HCT116 (cell line): ENCODE data around the gene FAM13A. TPM values are rescaled to one million over a fixed set of nuclear protein-coding genes. Genes with fewer than 3 reads are reported as not detected.
A peak's percentile ranks its signal among the peaks of the same experiment; 100 is the strongest.
"Not testable (repeated sequence)": the region's sequence is repeated elsewhere in the genome, so short reads cannot be mapped to it uniquely, and the experiment has no call there.

Experiments
- ATAC-seq: fragments of 200-7000 bp; cut with Tn5 transposase; 2 replicates; pipeline ENCODE4 v1.9.1; 2020; ENCODE audit warnings: mild to moderate bottlenecking, moderate library complexity
- BruUV-seq: library from RNA; stranded (reverse); fragments of 400-500 nt; replicated peaks from 2 replicates; lab custom pipeline; 2021; lab: Mats Ljungman, UMichigan
- CTCF ChIA-PET: fragments of 300-600 bp; sonication (Branson Sonifier 250); formaldehyde crosslinking; loops from one replicate; lab custom pipeline; 2021; ENCODE audit warnings: antibody characterized with exemption; lab: Charles Lee
- POLR2A ChIA-PET: fragments of 300-600, 350-600 bp; sonication (Branson Sonifier 250); formaldehyde crosslinking; loops from one replicate; lab custom pipeline; 2021; ENCODE audit warnings: antibody characterized with exemption; lab: Charles Lee
- RAD21 ChIA-PET, 2 experiments: fragments of 300-600 bp; sonication (Branson Sonifier 250); formaldehyde crosslinking; loops; one replicate each; lab custom pipeline; 2023; ENCODE audit warnings: low total read pairs in 2 of 2; ENCODE audit not compliant: uncharacterized antibody in 2 of 2, unreplicated experiment in 2 of 2, low non-redundant PET in 1 of 2; lab: Charles Lee
- DNase-seq: peaks from one replicate; pipeline ENCODE4 v3.0.0-alpha.2; 2010; ENCODE audit warnings: low read depth, low spot score
- H2AFZ ChIP-seq: fragments of 200-600 bp; shearing (Covaris generic), sonication (generic); 2 replicates; pipeline ENCODE4 v1.6.1; 2017; ENCODE audit warnings: low read depth, mixed run types, mixed read lengths, antibody characterized with exemption, low read length; ENCODE audit not compliant: poor library complexity, severe bottlenecking
- H3K27ac ChIP-seq: 2 replicates; pipeline ENCODE4 v1.5.1; 2012; ENCODE audit warnings: low read depth, low read length
- H3K27me3 ChIP-seq: fragments of 200-600 bp; sonication (generic); 2 replicates; pipeline ENCODE4 v1.6.1; 2016; ENCODE audit warnings: mixed run types, low read length, mixed read lengths; ENCODE audit not compliant: insufficient read depth
- H3K36me3 ChIP-seq, 2 experiments: fragments of 200-500 bp in 1 of 2; fragments of 200-600 bp in 1 of 2; sonication (Bioruptor generic) in 1 of 2; sonication (generic) in 1 of 2; 2 replicates each; pipeline versions ENCODE4 v1.5.1 to v1.6.1; 2014 to 2016; ENCODE audit warnings: low read length in 2 of 2, inconsistent platforms in 1 of 2, mixed read lengths in 1 of 2, mixed run types in 1 of 2; ENCODE audit not compliant: insufficient read depth in 2 of 2, control insufficient read depth in 1 of 2
- H3K4me1 ChIP-seq, 2 experiments: fragments of 200-600 bp in 1 of 2; sonication (generic) in 1 of 2; 2 replicates each; pipeline versions ENCODE4 v1.5.1 to v1.6.1; 2012 to 2017; ENCODE audit warnings: low read length in 2 of 2, inconsistent platforms in 1 of 2, mild to moderate bottlenecking in 1 of 2, mixed read lengths in 1 of 2, mixed run types in 1 of 2, moderate library complexity in 1 of 2; ENCODE audit not compliant: insufficient read depth in 2 of 2, control insufficient read depth in 1 of 2
- H3K4me2 ChIP-seq: fragments of 200-600 bp; sonication (generic); 2 replicates; pipeline ENCODE4 v1.6.1; 2017; ENCODE audit warnings: mixed run types, low read length, mixed read lengths
- H3K4me3 ChIP-seq, 2 experiments: fragments of 200-600 bp in 1 of 2; sonication (generic) in 1 of 2; replicated peaks in 1 of 2; 2 replicates each; pipeline ENCODE4 v1.5.1; 2011 to 2016; ENCODE audit warnings: low read length in 2 of 2, control low read depth in 1 of 2, low read depth in 1 of 2, mild to moderate bottlenecking in 1 of 2, mixed read lengths in 1 of 2, mixed run types in 1 of 2
- H3K79me2 ChIP-seq: fragments of 200-600 bp; sonication (generic); 2 replicates; pipeline ENCODE4 v1.6.1; 2017; ENCODE audit warnings: mild to moderate bottlenecking, mixed run types, low read length, moderate library complexity, mixed read lengths; ENCODE audit not compliant: insufficient read depth
- H3K9ac ChIP-seq: fragments of 200-600 bp; sonication (generic); 2 replicates; pipeline ENCODE4 v1.6.1; 2016; ENCODE audit warnings: low read length, mixed read lengths
- H3K9me2 ChIP-seq: fragments of 200-600 bp; sonication (generic), shearing (Covaris generic); 2 replicates; pipeline ENCODE4 v1.6.1; 2017; ENCODE audit warnings: mixed run types, mild to moderate bottlenecking, moderate library complexity; ENCODE audit not compliant: insufficient read depth
- H3K9me3 ChIP-seq, 2 experiments: fragments of 200-500 bp in 1 of 2; fragments of 200-600 bp in 1 of 2; sonication (Bioruptor generic) in 1 of 2; sonication (generic) in 1 of 2; 2 replicates each; pipeline ENCODE4 v1.6.1; 2014 to 2017; ENCODE audit warnings: low read length in 2 of 2, mixed read lengths in 2 of 2, inconsistent platforms in 1 of 2, low read depth in 1 of 2, mild to moderate bottlenecking in 1 of 2, mixed run types in 1 of 2, moderate library complexity in 1 of 2; ENCODE audit not compliant: control insufficient read depth in 1 of 2, insufficient read depth in 1 of 2
- H4K20me1 ChIP-seq: fragments of 200-600 bp; sonication (generic), shearing (Covaris generic); 2 replicates; pipeline ENCODE4 v1.6.1; 2017; ENCODE audit warnings: mixed run types, mild to moderate bottlenecking, moderate library complexity; ENCODE audit not compliant: insufficient read depth
- CEBPB ChIP-seq: IDR thresholded peaks from 2 replicates; pipeline ENCODE4 v1.6.1; 2012; ENCODE audit warnings: low read depth
- EZH2 ChIP-seq: fragments of 200-600 bp; sonication (generic); IDR thresholded peaks from 2 replicates; pipeline ENCODE4 v1.6.1; 2017; ENCODE audit warnings: antibody characterized with exemption, mixed run types
- JUND ChIP-seq: IDR thresholded peaks from 2 replicates; pipeline ENCODE4 v1.6.1; 2012
- RAD21 ChIP-seq: IDR thresholded peaks from 2 replicates; pipeline ENCODE4 v1.6.1; 2012; ENCODE audit warnings: low read depth, mild to moderate bottlenecking
- SIN3A ChIP-seq: IDR thresholded peaks from 2 replicates; pipeline ENCODE4 v1.6.1; 2012; ENCODE audit warnings: low read depth
- TCF7L2 ChIP-seq: IDR thresholded peaks from 2 replicates; pipeline ENCODE4 v1.7.0; 2011; ENCODE audit warnings: borderline replicate concordance, inconsistent platforms; ENCODE audit not compliant: insufficient read depth, insufficient read length; ENCODE audit errors: extremely low read depth
- ZNF274 ChIP-seq: fragments of 200-500 bp; sonication (Bioruptor generic); IDR thresholded peaks from 2 replicates; pipeline ENCODE4 v1.6.1; 2014; ENCODE audit warnings: mild to moderate bottlenecking, low read depth, low read length, inconsistent platforms
- intact Hi-C: fragments of 100-400 bp; cut with micrococcal nuclease; formaldehyde crosslinking; loops from 2 replicates; pipeline ENCODE4 v1.10.0; 2022
- total RNA-seq: library from RNA; stranded (reverse); gene quantifications from one replicate; pipeline ENCODE4 v1.2.1, GENCODE V29; 2021; ENCODE audit not compliant: unreplicated experiment
- TF ChIP-seq, protein P1 (sequence below): IDR thresholded peaks from 2 replicates; pipeline ENCODE4 v1.6.1; 2012; ENCODE audit warnings: low read depth

FAM13A gene
- total RNA-seq, 1 experiment from 2014 or later = 17.2 TPM

DNA sequence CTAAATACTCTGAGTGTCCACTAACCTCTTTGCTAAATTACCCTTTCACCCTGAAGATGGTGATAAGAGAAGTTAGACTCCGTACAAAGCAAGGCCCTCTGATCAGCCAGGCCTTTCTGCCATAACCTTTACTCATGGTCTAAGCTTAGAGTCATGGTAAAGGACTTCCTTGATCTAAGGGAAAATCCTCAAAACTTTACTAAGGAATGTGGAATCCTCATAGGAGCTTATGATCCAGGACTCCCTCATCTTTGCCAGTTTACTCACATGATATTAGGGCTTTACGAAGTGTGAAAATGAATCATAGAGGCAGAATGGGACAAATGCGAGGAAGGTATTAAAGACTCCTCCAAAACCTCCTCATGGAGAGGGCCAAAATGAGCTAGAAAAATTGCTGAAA is 7.9 kb upstream of the FAM13A start:
- Histone ChIP-seq H4K20me1 (no peaks in the 10 kb centered on the region), H3K9ac (no peak overlapping the region), H3K4me1 (no peaks in the 10 kb centered on the region), H3K27ac (no peak overlapping the region), H3K9me2 (no peaks in the 10 kb centered on the region), H3K4me3 (no peak overlapping the region), H2AFZ (no peak overlapping the region), H3K27me3 (no peaks in the 10 kb centered on the region), H3K4me2 (no peak overlapping the region), H3K36me3 (no peaks in the 10 kb centered on the region), H3K9me3 (no peaks in the 10 kb centered on the region), H3K79me2 (no peaks in the 10 kb centered on the region)
- intact Hi-C loops = no loop called here
- ChIA-PET CTCF (no interaction called here), RAD21 (no interaction called here), POLR2A (interaction anchor here (0.7 to 2.0 kb wide), 2 partner anchors 9 to 13 kb away, joined by 3 to 6 read pairs; no protein-coding TSS in a partner anchor)
- no peak for TF ChIP-seq JUND
- no peak for TF ChIP-seq SIN3A
- no peak for TF ChIP-seq RAD21
- no peak for TF ChIP-seq EZH2
- TF ChIP-seq, protein P1, sequence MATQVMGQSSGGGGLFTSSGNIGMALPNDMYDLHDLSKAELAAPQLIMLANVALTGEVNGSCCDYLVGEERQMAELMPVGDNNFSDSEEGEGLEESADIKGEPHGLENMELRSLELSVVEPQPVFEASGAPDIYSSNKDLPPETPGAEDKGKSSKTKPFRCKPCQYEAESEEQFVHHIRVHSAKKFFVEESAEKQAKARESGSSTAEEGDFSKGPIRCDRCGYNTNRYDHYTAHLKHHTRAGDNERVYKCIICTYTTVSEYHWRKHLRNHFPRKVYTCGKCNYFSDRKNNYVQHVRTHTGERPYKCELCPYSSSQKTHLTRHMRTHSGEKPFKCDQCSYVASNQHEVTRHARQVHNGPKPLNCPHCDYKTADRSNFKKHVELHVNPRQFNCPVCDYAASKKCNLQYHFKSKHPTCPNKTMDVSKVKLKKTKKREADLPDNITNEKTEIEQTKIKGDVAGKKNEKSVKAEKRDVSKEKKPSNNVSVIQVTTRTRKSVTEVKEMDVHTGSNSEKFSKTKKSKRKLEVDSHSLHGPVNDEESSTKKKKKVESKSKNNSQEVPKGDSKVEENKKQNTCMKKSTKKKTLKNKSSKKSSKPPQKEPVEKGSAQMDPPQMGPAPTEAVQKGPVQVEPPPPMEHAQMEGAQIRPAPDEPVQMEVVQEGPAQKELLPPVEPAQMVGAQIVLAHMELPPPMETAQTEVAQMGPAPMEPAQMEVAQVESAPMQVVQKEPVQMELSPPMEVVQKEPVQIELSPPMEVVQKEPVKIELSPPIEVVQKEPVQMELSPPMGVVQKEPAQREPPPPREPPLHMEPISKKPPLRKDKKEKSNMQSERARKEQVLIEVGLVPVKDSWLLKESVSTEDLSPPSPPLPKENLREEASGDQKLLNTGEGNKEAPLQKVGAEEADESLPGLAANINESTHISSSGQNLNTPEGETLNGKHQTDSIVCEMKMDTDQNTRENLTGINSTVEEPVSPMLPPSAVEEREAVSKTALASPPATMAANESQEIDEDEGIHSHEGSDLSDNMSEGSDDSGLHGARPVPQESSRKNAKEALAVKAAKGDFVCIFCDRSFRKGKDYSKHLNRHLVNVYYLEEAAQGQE = no peak
- TF ChIP-seq ZNF274 = no peak
- no peak for TF ChIP-seq TCF7L2
- no peak for TF ChIP-seq CEBPB
- ATAC-seq (no peak), DNase-seq (no peak)
- no TSS peak for BruUV-seq

DNA sequence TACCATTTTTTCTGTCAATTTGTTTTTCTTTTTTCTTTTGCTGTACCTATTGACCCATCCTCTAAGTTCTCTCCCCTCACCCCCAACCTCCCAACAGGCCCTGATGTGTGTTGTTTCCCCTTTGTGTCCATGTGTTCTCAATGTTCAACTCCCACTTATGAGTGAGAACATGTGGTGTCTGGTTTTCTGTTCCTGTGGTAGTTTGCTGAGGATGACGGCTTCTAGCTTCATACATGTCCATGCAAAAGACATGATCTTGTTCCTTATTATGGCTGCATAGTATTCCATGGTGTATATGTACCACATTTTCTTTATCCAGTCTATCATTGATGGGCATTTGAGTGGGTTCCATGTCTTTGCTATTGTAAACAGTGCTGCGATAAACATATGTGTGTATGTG is 859 bp upstream of the FAM13A start:
- Histone ChIP-seq H3K4me2 (peak overlapping the region; percentile 78), H3K4me3 (peak overlapping the region in 1 of 2 experiments; percentile 68; a peak in 1 of 4 replicates), H2AFZ (peak overlapping the region; percentile 91), H3K79me2 (peaks cover 41% of the 10 kb centered on the region), H3K4me1 (peaks cover 0 to 17% of the 10 kb centered on the region in 2 experiments; a peak in 2 of 4 replicates)
- POLR2A ChIA-PET, H3K9me3 ChIP-seq, H3K27ac ChIP-seq, H3K27me3 ChIP-seq, ATAC-seq, RAD21 ChIA-PET, H3K36me3 ChIP-seq, BruUV-seq, intact Hi-C loops, DNase-seq, H3K9me2 ChIP-seq, CTCF ChIA-PET, H4K20me1 ChIP-seq, H3K9ac ChIP-seq: not testable (repeated sequence)
